GM12891 (cell line): ENCODE measurements around the gene NOX5.

ENCODE experiments used
- POLR2A ChIP-seq: IDR thresholded peaks from 2 replicates; pipeline ENCODE4 v1.6.1; 2011; ENCODE audit warnings: low read depth, low read length, control low read depth
- POLR2AphosphoS5 ChIP-seq: IDR thresholded peaks from 2 replicates; pipeline ENCODE4 v1.6.1; 2011; ENCODE audit warnings: low read depth, low read length, control low read depth
- SPI1 ChIP-seq: IDR thresholded peaks from 2 replicates; pipeline ENCODE4 v1.6.1; 2011; ENCODE audit warnings: low read depth, low read length, control low read depth

DNA sequence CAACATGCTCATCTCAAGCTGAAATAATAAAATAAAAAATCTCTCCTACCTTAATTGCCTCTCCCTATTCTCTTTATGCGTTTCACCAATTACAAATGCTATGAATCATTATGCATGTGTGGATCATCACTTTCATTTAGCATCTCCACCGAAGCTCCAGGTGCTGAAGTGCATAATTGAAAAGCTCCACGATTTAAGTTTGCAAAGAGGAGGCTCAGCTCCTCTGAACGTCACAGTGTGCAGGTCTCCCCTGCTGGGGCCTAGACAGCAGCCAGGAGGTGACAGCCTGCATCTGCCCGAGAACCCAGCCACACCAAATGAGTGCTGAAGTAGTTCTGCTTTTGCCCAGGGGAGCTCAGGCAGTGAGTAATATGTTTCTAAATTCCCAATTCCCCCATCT is 85.4 kb downstream of the NOX5 start:
- TF ChIP-seq POLR2AphosphoS5, result no peak
- no peak for TF ChIP-seq SPI1
- no peak for TF ChIP-seq POLR2A
